Amniotic epithelial cell (primary cell): Measurements from ENCODE around the gene SNRPA.
"Not testable (repeated sequence)": the region's sequence is repeated elsewhere in the genome, so short reads cannot be mapped to it uniquely, and the experiment has no call there.

Experiments used
- DNase-seq: peaks from one replicate; pipeline ENCODE4 v3.0.0-alpha.2; 2010; ENCODE audit warnings: low read depth

Gene SNRPA

GRCh38 chr19:40721936-40722661, 28.9 kb upstream of the SNRPA start:
- peak; percentile 84 for DNase-seq

GRCh38 chr19:40723661-40724254, 27.2 kb upstream of the SNRPA start:
- no peak for DNase-seq

GRCh38 chr19:40724315-40724714, 26.7 kb upstream of the SNRPA start:
- no peak for DNase-seq

GRCh38 chr19:40724855-40725254, 26.1 kb upstream of the SNRPA start:
- DNase-seq, result no peak

- DNase-seq, result peak; percentile 53
These were observed 24.7 kb upstream of the SNRPA start for GRCh38 chr19:40726279-40726678.

GRCh38 chr19:40730065-40730464, 20.9 kb upstream of the SNRPA start:
- not testable (repeated sequence) for DNase-seq

GRCh38 chr19:40732304-40732703, 18.7 kb upstream of the SNRPA start:
- DNase-seq, result not testable (repeated sequence)

GRCh38 chr19:40733149-40733548, 17.9 kb upstream of the SNRPA start:
- DNase-seq, result no peak

GRCh38 chr19:40735013-40735771, 15.8 kb upstream of the SNRPA start:
- no peak for DNase-seq

GRCh38 chr19:40736661-40737060, 14.3 kb upstream of the SNRPA start:
- no peak for DNase-seq

GRCh38 chr19:40737102-40737644, 13.8 kb upstream of the SNRPA start:
- DNase-seq, result no peak

GRCh38 chr19:40739030-40739839, 11.8 kb upstream of the SNRPA start:
- no peak for DNase-seq

GRCh38 chr19:40739871-40740703, 10.9 kb upstream of the SNRPA start:
- DNase-seq, result no peak

- no peak for DNase-seq
These were observed 10.3 kb upstream of the SNRPA start for GRCh38 chr19:40740747-40741146.

GRCh38 chr19:40741527-40742390, 9.2 kb upstream of the SNRPA start:
- peak; percentile 41 for DNase-seq

- DNase-seq, result no peak
These were observed 8.5 kb upstream of the SNRPA start for GRCh38 chr19:40742477-40742876.

GRCh38 chr19:40742886-40743285, 8.1 kb upstream of the SNRPA start:
- peak; percentile 31 for DNase-seq

- no peak for DNase-seq
These were observed 7.1 kb upstream of the SNRPA start for GRCh38 chr19:40743926-40744325.

- peak; percentile 27 for DNase-seq
These were observed 6.2 kb upstream of the SNRPA start for GRCh38 chr19:40744554-40745401.
